Superior temporal gyrus (tissue), 1 donor: Measurements from ENCODE around the gene LRPAP1.
"Not testable (repeated sequence)": the region's sequence is repeated elsewhere in the genome, so short reads cannot be mapped to it uniquely, and the experiment has no call there.

Source experiments
- DNase-seq: peaks from one replicate; pipeline ENCODE4 v3.0.0-alpha.2; 2016; ENCODE audit errors: extremely low spot score

LRPAP1 gene

DNA sequence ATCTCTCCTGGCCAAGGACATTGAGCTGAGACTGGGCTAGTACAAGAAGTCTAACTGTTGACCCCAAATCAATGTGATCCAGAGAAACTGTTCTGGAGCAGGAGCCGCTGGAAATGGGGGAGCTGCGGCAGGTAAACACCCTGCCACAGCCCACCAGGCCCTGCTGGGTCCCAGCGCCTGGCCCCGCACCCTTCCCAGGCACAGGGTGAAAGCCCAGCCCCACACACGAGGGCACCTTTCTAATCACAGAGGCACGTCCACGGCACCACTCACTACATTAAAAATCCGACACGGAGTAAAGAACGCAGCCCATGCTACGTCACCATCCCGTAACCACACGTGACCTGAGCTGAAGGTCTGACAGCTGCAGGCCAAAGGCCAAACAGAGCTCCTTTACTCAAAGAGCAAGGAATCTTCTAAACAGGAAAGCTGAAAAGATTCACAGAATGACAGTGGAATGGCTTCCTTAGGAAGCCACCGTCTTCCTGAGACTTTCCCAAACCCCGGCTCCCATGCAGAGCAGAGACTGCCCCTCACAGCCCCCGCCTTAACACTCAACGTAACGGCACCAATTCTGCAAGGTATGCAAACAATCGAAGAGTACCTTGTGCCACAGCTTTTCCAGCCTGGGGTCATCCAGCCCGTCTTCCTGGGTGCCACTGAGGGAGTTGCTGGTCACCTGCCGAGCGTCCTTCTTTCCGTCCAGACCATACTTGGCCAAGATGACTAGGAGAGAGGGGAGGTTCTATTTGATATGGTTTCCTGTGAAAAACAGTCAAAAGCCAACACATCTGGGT lies 12.6 kb downstream of the LRPAP1 start:
- DNase-seq = no peak

- DNase-seq = no peak
Measured at GRCh38 chr4:3518941-3519340, 13.3 kb downstream of the LRPAP1 start.

GRCh38 chr4:3518511-3518880 lies 13.7 kb downstream of the LRPAP1 start:
- DNase-seq = no peak

GRCh38 chr4:3517731-3518510 lies 14.3 kb downstream of the LRPAP1 start:
- no peak for DNase-seq

GRCh38 chr4:3516836-3517730 lies 15.1 kb downstream of the LRPAP1 start:
- no peak for DNase-seq

DNA sequence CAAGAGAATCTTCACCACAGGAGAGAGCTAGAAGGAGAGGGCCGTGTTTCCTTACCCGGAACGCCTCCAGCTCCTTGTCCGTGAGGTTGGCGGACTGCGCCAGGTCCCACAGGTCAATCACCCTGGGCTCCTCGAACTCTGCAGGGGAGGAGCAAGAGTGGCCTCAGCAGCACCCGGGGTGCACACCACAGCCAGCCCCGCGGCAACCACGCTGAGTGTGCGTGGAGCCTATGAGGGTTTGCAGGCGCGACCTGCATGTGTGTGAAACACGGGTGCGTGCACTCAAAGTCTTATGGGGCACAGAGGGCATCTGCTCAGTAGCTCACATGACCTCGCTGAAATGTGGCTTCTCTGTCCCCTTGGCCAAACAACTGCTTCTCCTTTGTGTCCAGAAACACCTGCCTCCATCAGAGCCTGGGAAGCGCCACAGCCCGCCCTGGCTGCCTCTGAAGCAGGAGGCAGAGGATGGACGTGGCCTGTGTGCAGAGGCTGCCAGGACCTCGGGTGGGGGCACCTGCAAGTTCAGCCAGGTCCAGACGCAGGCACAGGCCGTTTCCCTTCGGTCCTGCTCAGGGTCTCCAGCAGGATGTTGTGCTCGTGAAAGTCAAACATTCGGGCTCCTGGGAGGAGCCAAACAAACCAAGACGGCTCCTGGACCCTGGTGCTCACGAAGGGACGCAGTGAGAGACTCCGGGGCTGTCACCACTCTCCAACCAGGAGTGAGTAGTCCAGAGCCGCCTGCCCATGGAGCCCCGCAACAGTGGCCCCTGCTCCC lies 16.0 kb downstream of the LRPAP1 start:
- no peak for DNase-seq

DNA sequence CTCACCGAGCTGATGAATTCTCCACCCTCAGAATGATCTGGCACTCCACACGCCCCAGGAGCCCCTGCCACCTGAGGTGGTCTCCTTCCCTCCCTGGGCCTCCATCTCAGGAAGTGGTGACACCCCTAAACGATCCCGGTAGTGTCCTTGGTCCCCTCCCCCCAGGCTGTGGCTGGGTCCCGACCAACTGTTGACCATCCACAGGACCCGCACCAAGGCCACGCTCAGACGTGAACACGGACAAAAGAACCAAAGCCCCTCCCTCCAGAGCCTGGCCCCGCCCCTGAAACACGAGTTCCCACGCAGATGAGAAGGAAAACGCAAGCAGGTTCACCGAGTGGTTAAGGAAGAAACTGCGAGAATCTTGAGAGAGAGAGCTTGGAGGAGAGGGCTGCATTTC lies 16.6 kb downstream of the LRPAP1 start:
- no peak for DNase-seq

DNA sequence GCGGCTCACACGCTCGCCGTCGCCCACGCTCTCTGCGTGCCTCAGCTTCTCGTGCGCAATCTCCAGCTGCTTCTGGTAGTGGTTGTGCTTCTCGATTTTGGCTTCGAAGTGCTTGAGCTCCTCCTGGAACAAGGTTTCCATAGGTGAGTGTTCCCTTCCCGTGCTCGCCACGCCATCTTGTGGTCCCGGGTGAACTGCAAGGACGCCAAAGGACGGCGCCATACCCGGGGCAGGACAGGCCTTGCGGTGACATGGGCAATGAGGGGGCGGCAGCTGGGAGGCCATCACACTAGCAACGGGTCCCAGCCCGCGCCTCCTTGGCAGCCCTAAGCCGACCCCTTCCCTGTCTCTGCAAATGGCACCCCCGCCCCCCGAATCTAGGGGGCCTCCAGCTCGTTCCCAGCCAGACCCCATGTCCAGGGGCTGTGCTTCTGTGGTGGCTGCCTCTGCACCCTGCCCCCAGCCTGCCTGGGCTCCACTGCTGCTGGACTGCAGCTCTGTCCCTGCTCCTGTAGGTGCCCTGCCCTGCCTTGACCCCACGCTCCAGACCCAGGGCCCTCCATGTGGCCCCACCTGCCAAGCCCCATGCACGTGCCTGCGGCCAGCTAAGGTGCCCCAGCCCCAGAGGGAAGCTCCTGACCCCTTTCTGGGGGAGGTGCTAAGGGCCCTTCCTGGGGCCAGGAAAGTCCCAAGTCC lies 17.3 kb downstream of the LRPAP1 start:
- DNase-seq = no peak

- no peak for DNase-seq
Measured at GRCh38 chr4:3514221-3514780, 17.9 kb downstream of the LRPAP1 start.

DNA sequence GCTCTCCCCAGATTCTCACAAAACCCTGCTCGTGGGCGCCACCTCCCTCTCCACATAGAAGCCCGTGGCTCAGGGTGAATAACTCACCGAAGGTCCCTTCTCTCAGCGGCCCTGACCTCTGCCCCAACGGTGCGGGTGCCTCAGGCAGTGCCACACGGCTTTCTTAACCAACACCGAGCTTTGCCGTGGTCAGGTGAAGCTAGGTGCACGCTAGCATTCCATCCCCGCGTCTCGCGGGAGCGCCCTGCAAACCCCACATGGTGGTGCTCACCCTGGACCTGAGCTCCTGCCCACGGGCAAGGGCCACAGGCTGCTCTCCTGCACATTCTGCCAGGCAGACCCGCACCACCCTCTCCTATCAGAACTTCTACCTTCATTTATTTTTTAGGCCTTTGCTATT lies 18.4 kb downstream of the LRPAP1 start:
- DNase-seq = no peak

DNA sequence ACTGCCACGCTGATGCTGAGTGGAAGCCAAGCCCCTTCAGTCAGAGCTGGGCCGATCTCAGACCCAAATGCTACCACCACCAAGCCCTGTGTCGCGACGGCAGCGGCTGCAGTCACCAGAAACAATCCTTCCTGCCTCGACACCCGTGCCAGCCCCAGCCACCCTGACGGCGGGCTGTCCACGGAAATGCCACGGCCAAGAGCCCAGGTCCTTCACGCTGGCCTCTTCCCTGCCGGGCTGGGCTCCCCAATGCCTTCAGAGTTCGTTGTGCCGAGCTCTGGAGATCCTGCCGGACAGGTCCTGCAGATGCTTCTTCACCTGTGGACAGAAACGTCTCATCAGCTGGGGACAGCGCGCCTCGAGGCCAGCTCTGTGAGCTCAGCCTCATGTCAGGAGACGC lies 19.5 kb downstream of the LRPAP1 start:
- no peak for DNase-seq

GRCh38 chr4:3512279-3512678 lies 19.9 kb downstream of the LRPAP1 start:
- DNase-seq = no peak

- DNase-seq = not testable (repeated sequence)
Measured at GRCh38 chr4:3511601-3512000, 20.6 kb downstream of the LRPAP1 start.

DNA sequence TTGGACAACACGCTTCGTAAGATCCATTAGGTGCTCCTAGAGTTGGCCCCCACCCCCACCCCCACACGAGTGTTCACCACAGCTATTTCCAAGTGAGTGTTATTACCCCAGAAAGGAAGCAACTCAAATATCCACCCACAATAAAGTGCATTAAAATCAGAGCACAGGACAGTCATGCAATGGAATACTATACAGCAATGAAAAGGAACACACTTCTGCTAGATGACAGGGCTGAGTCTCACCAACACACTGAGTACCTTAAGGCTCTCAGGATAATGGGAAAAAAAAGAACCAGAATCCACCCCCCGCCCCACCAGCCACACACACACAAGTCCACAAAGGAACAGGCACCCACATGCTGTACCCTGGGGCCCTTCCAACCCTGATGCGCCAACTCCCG lies 21.0 kb downstream of the LRPAP1 start:
- DNase-seq = no peak

GRCh38 chr4:3510481-3510880 lies 21.7 kb downstream of the LRPAP1 start:
- no peak for DNase-seq

GRCh38 chr4:3508542-3508941 lies 23.7 kb downstream of the LRPAP1 start:
- no peak for DNase-seq

GRCh38 chr4:3505231-3505630 lies 27.0 kb downstream of the LRPAP1 start:
- no peak for DNase-seq

DNA sequence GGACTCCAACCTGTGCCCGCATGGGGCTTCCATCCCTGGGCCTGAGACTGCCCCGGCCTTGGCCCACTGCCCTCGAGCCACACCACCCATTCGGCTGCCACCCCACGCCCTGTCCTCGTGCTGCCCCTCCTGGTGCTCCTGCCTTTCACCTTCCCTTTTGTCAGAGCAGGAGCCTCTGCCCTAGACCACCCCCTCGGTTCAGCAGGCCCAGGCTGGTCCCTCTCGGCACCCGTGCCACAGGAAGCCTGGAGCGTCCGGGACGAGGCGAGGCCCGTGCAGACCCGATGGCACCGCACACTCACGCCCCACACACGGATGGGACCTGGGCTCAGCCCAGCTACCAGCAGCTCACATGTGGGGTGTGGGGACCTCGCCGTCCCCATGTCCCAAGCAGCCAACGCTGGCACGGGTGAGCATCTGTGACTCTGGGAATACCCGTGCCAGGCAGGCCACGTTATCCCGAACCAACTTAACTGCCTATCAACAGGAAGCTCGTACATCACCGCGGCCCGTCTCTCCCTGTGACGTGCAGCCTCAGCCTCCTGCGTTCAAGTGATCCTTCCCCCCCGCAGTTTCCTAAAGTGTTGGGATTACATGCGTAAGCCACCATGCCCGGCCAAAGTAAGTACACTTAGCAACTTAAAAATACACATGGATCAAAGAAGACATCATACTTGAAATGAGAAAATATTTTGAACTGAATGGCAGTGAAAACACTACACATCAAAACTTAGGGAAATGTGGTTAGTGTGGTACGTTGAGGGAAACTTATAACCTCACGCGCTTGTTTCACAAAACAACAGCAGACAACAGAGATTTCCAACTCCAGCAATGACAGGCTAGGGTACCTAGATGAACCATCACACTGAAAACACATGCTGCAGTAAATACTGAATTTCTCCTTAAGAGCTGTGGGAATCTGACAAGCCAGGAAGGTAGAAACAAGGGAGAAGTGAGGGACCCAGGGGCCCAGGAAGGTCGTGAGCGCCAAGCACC lies 29.0 kb downstream of the LRPAP1 start:
- DNase-seq = no peak

DNA sequence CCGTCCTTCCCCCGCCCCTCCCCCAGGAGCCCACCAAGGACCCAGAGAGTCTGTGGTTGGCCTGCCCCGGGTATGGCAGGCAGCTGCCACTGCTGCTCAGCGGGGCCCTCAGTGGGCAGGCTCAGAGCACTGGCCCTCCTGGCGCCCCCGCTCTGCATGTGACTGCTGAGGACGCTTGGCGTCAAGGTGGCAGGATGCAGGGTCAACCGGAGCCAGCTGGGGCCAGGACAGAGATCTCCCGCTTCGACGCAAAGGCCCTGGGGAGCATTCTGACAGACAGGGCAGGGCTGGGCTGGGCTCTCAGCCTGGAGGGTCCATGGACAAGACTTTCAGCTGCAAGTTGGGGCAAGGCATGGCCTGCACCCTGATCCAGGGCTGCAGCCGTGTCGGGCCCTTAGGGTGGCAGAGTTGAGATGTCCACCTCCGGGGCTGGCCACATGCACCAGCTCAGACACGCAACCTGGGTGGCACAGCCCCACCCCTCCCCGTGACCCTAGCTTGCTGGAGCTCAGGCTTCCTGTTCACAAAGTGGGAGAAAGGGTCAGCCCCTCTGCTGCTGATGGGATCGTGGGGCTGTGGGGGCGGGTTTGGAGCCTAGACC lies 30.3 kb downstream of the LRPAP1 start:
- no peak for DNase-seq
